ENCODE results near the gene NRXN3. TPM values are rescaled to one million over a fixed set of nuclear protein-coding genes. Genes with fewer than 3 reads are reported as not detected.
"Not testable (repeated sequence)": the region's sequence is repeated elsewhere in the genome, so short reads cannot be mapped to it uniquely, and the experiment has no call there.

The NRXN3 gene
- total and polyA plus RNA-seq, 7 donors, result 0.06 to 0.74 (median 0.15) TPM

DNA sequence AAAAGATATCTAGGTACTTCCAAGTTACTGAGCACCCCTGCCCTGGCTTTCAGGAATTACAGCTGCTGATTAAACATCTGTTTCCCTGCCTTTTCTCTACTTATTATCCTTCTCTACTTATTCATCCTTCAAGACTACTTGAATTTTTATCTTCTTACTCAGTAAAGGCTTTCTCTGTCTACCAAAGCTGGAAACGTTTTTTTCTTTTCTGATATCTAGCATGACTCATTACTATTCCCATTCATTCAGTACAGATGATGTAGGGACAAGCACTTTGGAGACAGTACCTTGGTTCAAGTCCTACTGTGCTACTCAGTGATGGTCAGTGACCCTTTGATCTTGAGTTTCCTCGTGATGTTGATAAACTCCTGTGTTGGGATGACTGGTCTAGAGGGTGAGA is 848.7 kb downstream of the NRXN3 start:
- DNase-seq, result no peak
- H3K9me3 ChIP-seq, result no peaks in the 10 kb centered on the region
- no peaks in the 10 kb centered on the region for H3K4me1 ChIP-seq
- no peak overlapping the region for H3K4me3 ChIP-seq
- WGBS, 3 donors, result 59 to 63% (median 61%) methylated on average over 2 of the region's 2 CpGs
- intact Hi-C loops (cut with DNase I), result no loop called here
- no peaks in the 10 kb centered on the region for H3K27me3 ChIP-seq (ENCODE audit: insufficient read depth in 3 of 3, low read length in 2 of 3)
- H3K27ac ChIP-seq, result no peak overlapping the region
- no peaks in the 10 kb centered on the region for H3K36me3 ChIP-seq (ENCODE audit: insufficient read depth in 1 of 2, low read depth in 1 of 2)
- TF ChIP-seq, protein P1, sequence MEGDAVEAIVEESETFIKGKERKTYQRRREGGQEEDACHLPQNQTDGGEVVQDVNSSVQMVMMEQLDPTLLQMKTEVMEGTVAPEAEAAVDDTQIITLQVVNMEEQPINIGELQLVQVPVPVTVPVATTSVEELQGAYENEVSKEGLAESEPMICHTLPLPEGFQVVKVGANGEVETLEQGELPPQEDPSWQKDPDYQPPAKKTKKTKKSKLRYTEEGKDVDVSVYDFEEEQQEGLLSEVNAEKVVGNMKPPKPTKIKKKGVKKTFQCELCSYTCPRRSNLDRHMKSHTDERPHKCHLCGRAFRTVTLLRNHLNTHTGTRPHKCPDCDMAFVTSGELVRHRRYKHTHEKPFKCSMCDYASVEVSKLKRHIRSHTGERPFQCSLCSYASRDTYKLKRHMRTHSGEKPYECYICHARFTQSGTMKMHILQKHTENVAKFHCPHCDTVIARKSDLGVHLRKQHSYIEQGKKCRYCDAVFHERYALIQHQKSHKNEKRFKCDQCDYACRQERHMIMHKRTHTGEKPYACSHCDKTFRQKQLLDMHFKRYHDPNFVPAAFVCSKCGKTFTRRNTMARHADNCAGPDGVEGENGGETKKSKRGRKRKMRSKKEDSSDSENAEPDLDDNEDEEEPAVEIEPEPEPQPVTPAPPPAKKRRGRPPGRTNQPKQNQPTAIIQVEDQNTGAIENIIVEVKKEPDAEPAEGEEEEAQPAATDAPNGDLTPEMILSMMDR (IDR thresholded peaks at IDR 0.05), result no peak
- no peak for ATAC-seq

DNA sequence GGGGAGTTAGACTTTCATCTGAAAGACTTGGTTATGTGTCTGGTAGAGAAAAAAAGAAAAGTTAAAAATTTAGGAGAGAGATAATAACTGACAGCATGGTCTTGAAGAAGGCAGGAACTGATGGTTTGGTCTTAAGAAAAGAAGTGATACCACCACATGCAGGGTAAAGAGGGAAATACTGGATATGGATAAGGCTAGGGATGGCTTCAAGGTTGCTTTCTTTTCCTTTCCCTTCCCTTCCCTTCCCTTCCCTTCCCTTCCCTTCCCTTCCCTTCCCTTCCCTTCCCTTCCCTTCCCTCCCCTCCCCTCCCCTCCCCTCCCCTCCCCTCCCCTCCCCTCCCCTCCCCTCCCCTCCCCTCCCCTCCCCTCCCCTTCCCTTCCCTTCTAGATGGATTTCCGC is 849.7 kb downstream of the NRXN3 start:
- intact Hi-C loops (cut with DNase I); H3K27ac ChIP-seq; H3K36me3 ChIP-seq (ENCODE audit: insufficient read depth in 1 of 2, low read depth in 1 of 2); H3K4me3 ChIP-seq; DNase-seq; H3K4me1 ChIP-seq; H3K9me3 ChIP-seq; ATAC-seq; H3K27me3 ChIP-seq (ENCODE audit: insufficient read depth in 3 of 3, low read length in 2 of 3): not testable (repeated sequence)
- no CpG with 5 or more reads among the region's 1 CpG for WGBS, 3 donors

DNA sequence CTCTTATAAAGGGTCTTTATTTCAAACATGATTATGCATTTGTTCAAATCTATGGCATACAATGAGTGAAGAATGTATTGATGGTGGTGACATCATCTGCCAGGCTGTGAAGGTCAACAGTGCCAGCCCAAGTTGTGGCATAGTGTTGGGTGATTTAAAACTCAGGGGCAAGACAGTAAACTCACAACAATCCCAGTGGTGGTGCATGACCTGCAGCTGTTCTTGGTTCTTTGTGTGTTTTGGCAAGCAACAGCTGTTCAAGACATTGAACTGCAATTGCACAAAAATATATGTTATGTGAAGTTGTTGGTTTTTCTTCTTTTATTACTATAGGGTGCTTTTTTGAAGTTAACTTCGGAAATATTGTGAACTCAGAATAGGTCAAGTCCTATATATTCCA is 851.6 kb downstream of the NRXN3 start:
- H3K4me1 ChIP-seq, result no peaks in the 10 kb centered on the region
- ATAC-seq (no peak), DNase-seq (no peak)
- H3K4me3 ChIP-seq, result no peak overlapping the region
- TF ChIP-seq, protein P1 (IDR thresholded peaks at IDR 0.05), result no peak
- H3K9me3 ChIP-seq, result no peaks in the 10 kb centered on the region
- intact Hi-C loops (cut with DNase I), result no loop called here
- H3K36me3 ChIP-seq (ENCODE audit: insufficient read depth in 1 of 2, low read depth in 1 of 2), result no peaks in the 10 kb centered on the region
- no peak overlapping the region for H3K27ac ChIP-seq
- 46 to 59% (median 46%) methylated on average over 1 of the region's 1 CpG for WGBS, 3 donors
- no peaks in the 10 kb centered on the region for H3K27me3 ChIP-seq (ENCODE audit: insufficient read depth in 3 of 3, low read length in 2 of 3)

DNA sequence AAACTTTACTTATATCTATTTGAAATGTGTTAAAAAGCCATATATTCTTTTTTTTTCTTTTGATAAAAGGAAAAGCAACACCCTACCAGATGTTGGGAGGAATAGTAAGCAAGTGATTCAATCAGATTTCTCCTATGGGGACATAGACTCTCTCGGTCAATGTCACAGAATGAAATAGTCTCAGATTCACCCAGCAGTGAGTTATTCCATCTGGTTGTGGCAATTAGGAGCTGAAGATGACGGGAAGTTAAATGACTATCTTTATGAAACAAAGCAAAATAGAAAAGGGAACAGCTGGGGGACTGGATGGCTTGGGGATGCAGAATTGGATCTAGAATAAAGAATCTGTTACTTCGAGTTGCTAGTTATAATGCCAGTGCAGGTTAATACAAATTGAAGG is 857.0 kb downstream of the NRXN3 start:
- Histone ChIP-seq H3K27ac (no peak overlapping the region), H3K4me3 (no peak overlapping the region), H3K9me3 (no peaks in the 10 kb centered on the region), H3K4me1 (no peaks in the 10 kb centered on the region), H3K36me3 (ENCODE audit: insufficient read depth in 1 of 2, low read depth in 1 of 2) (no peaks in the 10 kb centered on the region), H3K27me3 (ENCODE audit: insufficient read depth in 3 of 3, low read length in 2 of 3) (peaks cover 0 to 1% (median 0%) of the 10 kb centered on the region in 3 donors)
- intact Hi-C loops (cut with DNase I), result no loop called here
- no peak for ATAC-seq
- 61 to 76% (median 62%) methylated on average over 3 of the region's 3 CpGs for WGBS, 3 donors
- no peak for DNase-seq
- TF ChIP-seq, protein P1 (IDR thresholded peaks at IDR 0.05), result no peak

DNA sequence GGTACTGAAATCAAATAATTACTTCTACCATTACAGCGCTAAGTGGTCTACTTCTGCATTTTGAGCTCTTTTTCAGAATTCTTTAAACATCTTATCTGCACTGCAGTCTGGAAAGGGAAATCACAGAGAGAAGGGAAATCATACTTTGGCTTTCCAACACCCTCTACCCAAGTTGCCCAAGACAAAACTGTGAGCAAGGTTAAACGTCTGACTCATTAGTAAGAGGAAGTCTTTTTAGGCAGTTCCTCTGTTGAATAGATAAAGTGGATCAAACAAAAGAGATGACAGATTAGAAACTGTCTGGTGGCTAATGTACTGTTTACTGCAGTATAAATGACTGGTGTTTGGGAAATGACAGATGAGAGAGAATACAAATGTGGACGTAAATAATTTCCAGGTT is 858.1 kb downstream of the NRXN3 start:
- Histone ChIP-seq H3K4me3 (no peak overlapping the region), H3K9me3 (no peaks in the 10 kb centered on the region), H3K36me3 (ENCODE audit: insufficient read depth in 1 of 2, low read depth in 1 of 2) (no peaks in the 10 kb centered on the region), H3K27me3 (ENCODE audit: insufficient read depth in 3 of 3, low read length in 2 of 3) (peaks cover 0 to 1% (median 0%) of the 10 kb centered on the region in 3 donors), H3K4me1 (no peaks in the 10 kb centered on the region), H3K27ac (no peak overlapping the region)
- TF ChIP-seq, protein P1 (IDR thresholded peaks at IDR 0.05), result no peak
- WGBS, 3 donors, result 75 to 79% (median 77%) methylated on average over 3 of the region's 3 CpGs
- ATAC-seq (no peak), DNase-seq (no peak)
- intact Hi-C loops (cut with DNase I), result no loop called here

Measured in psoas muscle (tissue), 8 donors.